HCT116 (cell line): Measurements from ENCODE around the gene CAMTA2. TPM values are rescaled to one million over a fixed set of nuclear protein-coding genes. Genes with fewer than 3 reads are reported as not detected.

ENCODE experiments used
- ATAC-seq: fragments of 200-7000 bp; cut with Tn5 transposase; 2 replicates; pipeline ENCODE4 v1.9.1; 2020; ENCODE audit warnings: mild to moderate bottlenecking, moderate library complexity
- BruUV-seq: library from RNA; stranded (reverse); fragments of 400-500 nt; replicated peaks from 2 replicates; lab custom pipeline; 2021; lab: Mats Ljungman, UMichigan
- CTCF ChIA-PET: fragments of 300-600 bp; sonication (Branson Sonifier 250); formaldehyde crosslinking; loops from one replicate; lab custom pipeline; 2021; ENCODE audit warnings: antibody characterized with exemption; lab: Charles Lee
- POLR2A ChIA-PET: fragments of 300-600, 350-600 bp; sonication (Branson Sonifier 250); formaldehyde crosslinking; loops from one replicate; lab custom pipeline; 2021; ENCODE audit warnings: antibody characterized with exemption; lab: Charles Lee
- RAD21 ChIA-PET, 2 experiments: fragments of 300-600 bp; sonication (Branson Sonifier 250); formaldehyde crosslinking; loops; one replicate each; lab custom pipeline; 2023; ENCODE audit warnings: low total read pairs in 2 of 2; ENCODE audit not compliant: uncharacterized antibody in 2 of 2, unreplicated experiment in 2 of 2, low non-redundant PET in 1 of 2; lab: Charles Lee
- DNase-seq: peaks from one replicate; pipeline ENCODE4 v3.0.0-alpha.2; 2010; ENCODE audit warnings: low read depth, low spot score
- H2AFZ ChIP-seq: fragments of 200-600 bp; shearing (Covaris generic), sonication (generic); 2 replicates; pipeline ENCODE4 v1.6.1; 2017; ENCODE audit warnings: low read depth, mixed run types, mixed read lengths, antibody characterized with exemption, low read length; ENCODE audit not compliant: poor library complexity, severe bottlenecking
- H3K27ac ChIP-seq: 2 replicates; pipeline ENCODE4 v1.5.1; 2012; ENCODE audit warnings: low read depth, low read length
- H3K27me3 ChIP-seq: fragments of 200-600 bp; sonication (generic); 2 replicates; pipeline ENCODE4 v1.6.1; 2016; ENCODE audit warnings: mixed run types, low read length, mixed read lengths; ENCODE audit not compliant: insufficient read depth
- H3K36me3 ChIP-seq, 2 experiments: fragments of 200-500 bp in 1 of 2; fragments of 200-600 bp in 1 of 2; sonication (Bioruptor generic) in 1 of 2; sonication (generic) in 1 of 2; 2 replicates each; pipeline versions ENCODE4 v1.5.1 to v1.6.1; 2014 to 2016; ENCODE audit warnings: low read length in 2 of 2, inconsistent platforms in 1 of 2, mixed read lengths in 1 of 2, mixed run types in 1 of 2; ENCODE audit not compliant: insufficient read depth in 2 of 2, control insufficient read depth in 1 of 2
- H3K4me1 ChIP-seq, 2 experiments: fragments of 200-600 bp in 1 of 2; sonication (generic) in 1 of 2; 2 replicates each; pipeline versions ENCODE4 v1.5.1 to v1.6.1; 2012 to 2017; ENCODE audit warnings: low read length in 2 of 2, inconsistent platforms in 1 of 2, mild to moderate bottlenecking in 1 of 2, mixed read lengths in 1 of 2, mixed run types in 1 of 2, moderate library complexity in 1 of 2; ENCODE audit not compliant: insufficient read depth in 2 of 2, control insufficient read depth in 1 of 2
- H3K4me2 ChIP-seq: fragments of 200-600 bp; sonication (generic); 2 replicates; pipeline ENCODE4 v1.6.1; 2017; ENCODE audit warnings: mixed run types, low read length, mixed read lengths
- H3K4me3 ChIP-seq, 2 experiments: fragments of 200-600 bp in 1 of 2; sonication (generic) in 1 of 2; replicated peaks in 1 of 2; 2 replicates each; pipeline ENCODE4 v1.5.1; 2011 to 2016; ENCODE audit warnings: low read length in 2 of 2, control low read depth in 1 of 2, low read depth in 1 of 2, mild to moderate bottlenecking in 1 of 2, mixed read lengths in 1 of 2, mixed run types in 1 of 2
- H3K79me2 ChIP-seq: fragments of 200-600 bp; sonication (generic); 2 replicates; pipeline ENCODE4 v1.6.1; 2017; ENCODE audit warnings: mild to moderate bottlenecking, mixed run types, low read length, moderate library complexity, mixed read lengths; ENCODE audit not compliant: insufficient read depth
- H3K9ac ChIP-seq: fragments of 200-600 bp; sonication (generic); 2 replicates; pipeline ENCODE4 v1.6.1; 2016; ENCODE audit warnings: low read length, mixed read lengths
- H3K9me2 ChIP-seq: fragments of 200-600 bp; sonication (generic), shearing (Covaris generic); 2 replicates; pipeline ENCODE4 v1.6.1; 2017; ENCODE audit warnings: mixed run types, mild to moderate bottlenecking, moderate library complexity; ENCODE audit not compliant: insufficient read depth
- H3K9me3 ChIP-seq, 2 experiments: fragments of 200-500 bp in 1 of 2; fragments of 200-600 bp in 1 of 2; sonication (Bioruptor generic) in 1 of 2; sonication (generic) in 1 of 2; 2 replicates each; pipeline ENCODE4 v1.6.1; 2014 to 2017; ENCODE audit warnings: low read length in 2 of 2, mixed read lengths in 2 of 2, inconsistent platforms in 1 of 2, low read depth in 1 of 2, mild to moderate bottlenecking in 1 of 2, mixed run types in 1 of 2, moderate library complexity in 1 of 2; ENCODE audit not compliant: control insufficient read depth in 1 of 2, insufficient read depth in 1 of 2
- H4K20me1 ChIP-seq: fragments of 200-600 bp; sonication (generic), shearing (Covaris generic); 2 replicates; pipeline ENCODE4 v1.6.1; 2017; ENCODE audit warnings: mixed run types, mild to moderate bottlenecking, moderate library complexity; ENCODE audit not compliant: insufficient read depth
- ELF1 ChIP-seq: IDR thresholded peaks from 2 replicates; pipeline ENCODE4 v1.6.1; 2012; ENCODE audit warnings: low read depth, borderline replicate concordance
- EZH2phosphoT487 ChIP-seq: fragments of 200-600 bp; IDR thresholded peaks from 2 replicates; pipeline ENCODE4 v1.6.1; 2018; ENCODE audit warnings: antibody characterized with exemption, borderline replicate concordance
- FOSL1 ChIP-seq: IDR thresholded peaks from 2 replicates; pipeline ENCODE4 v1.6.1; 2012; ENCODE audit warnings: low read depth
- JUND ChIP-seq: IDR thresholded peaks from 2 replicates; pipeline ENCODE4 v1.6.1; 2012
- POLR2AphosphoS5 ChIP-seq: IDR thresholded peaks from 2 replicates; pipeline ENCODE4 v1.6.1; 2011; ENCODE audit warnings: mild to moderate bottlenecking, low read depth, low read length, moderate library complexity
- SIN3A ChIP-seq: IDR thresholded peaks from 2 replicates; pipeline ENCODE4 v1.6.1; 2012; ENCODE audit warnings: low read depth
- SP1 ChIP-seq: IDR thresholded peaks from 2 replicates; pipeline ENCODE4 v1.6.1; 2012; ENCODE audit warnings: low read depth
- SRF ChIP-seq: IDR thresholded peaks from 2 replicates; pipeline ENCODE4 v1.6.1; 2012; ENCODE audit warnings: low read depth
- TCF7L2 ChIP-seq: IDR thresholded peaks from 2 replicates; pipeline ENCODE4 v1.7.0; 2011; ENCODE audit warnings: borderline replicate concordance, inconsistent platforms; ENCODE audit not compliant: insufficient read depth, insufficient read length; ENCODE audit errors: extremely low read depth
- YY1 ChIP-seq: IDR thresholded peaks from 2 replicates; pipeline ENCODE4 v1.6.1; 2011; ENCODE audit warnings: low read length, low read depth, moderate library complexity, mild to moderate bottlenecking; ENCODE audit not compliant: insufficient replicate concordance; ENCODE audit errors: extremely low read depth
- ZFX ChIP-seq: fragments of 450-650 bp; IDR thresholded peaks from 2 replicates; pipeline ENCODE4 v1.6.1; 2017
- ZNF274 ChIP-seq: fragments of 200-500 bp; sonication (Bioruptor generic); IDR thresholded peaks from 2 replicates; pipeline ENCODE4 v1.6.1; 2014; ENCODE audit warnings: mild to moderate bottlenecking, low read depth, low read length, inconsistent platforms
- intact Hi-C: fragments of 100-400 bp; cut with micrococcal nuclease; formaldehyde crosslinking; loops from 2 replicates; pipeline ENCODE4 v1.10.0; 2022
- microRNA-seq: library from miRNA; unstranded; fragments of <30 nt; microRNA quantifications from one replicate; pipeline ENCODE4, GENCODE V29; 2016; ENCODE audit warnings: borderline number of aligned reads
- total RNA-seq: library from RNA; stranded (reverse); gene quantifications from one replicate; pipeline ENCODE4 v1.2.1, GENCODE V29; 2021; ENCODE audit not compliant: unreplicated experiment
- TF ChIP-seq, protein P1 (sequence below): IDR thresholded peaks from 2 replicates; pipeline ENCODE4 v1.6.1; 2012
- TF ChIP-seq, protein P2 (sequence below): IDR thresholded peaks from 2 replicates; pipeline ENCODE4 v1.6.1; 2011; ENCODE audit warnings: mild to moderate bottlenecking, low read length, moderate library complexity; ENCODE audit not compliant: insufficient replicate concordance; ENCODE audit errors: extremely low read depth

CAMTA2 gene
- total RNA-seq, 1 experiment from 2014 or later: 37.8 TPM

DNA sequence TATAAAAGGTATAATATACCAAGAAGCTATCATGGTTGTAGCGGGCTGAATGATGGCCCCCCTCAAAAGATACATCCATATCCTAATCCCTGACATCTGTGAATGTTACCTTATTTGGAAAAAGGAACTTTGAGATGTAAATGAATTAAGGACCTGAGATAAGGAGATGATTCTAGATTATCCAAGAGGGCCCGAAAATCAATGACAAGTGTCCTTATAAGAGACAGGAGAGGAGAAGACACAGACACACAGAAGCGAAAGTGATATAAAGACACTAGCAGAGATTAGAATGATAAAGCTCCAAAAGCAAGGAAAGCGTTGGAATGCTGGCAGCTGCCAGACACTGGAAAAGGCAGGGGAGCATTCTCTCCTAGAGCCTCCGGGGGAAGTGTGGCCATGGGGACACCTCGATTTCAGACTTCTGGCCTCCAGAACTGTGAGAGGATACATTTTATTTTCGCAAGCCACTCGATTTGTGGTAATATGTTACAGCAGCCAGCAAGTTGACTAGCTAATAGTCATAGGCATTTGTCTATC, 67.9 kb downstream of the CAMTA2 start:
- Histone ChIP-seq H3K9me3 (no peaks in the 10 kb centered on the region), H4K20me1 (no peaks in the 10 kb centered on the region), H3K4me2 (no peak overlapping the region), H3K79me2 (no peaks in the 10 kb centered on the region), H2AFZ (no peak overlapping the region), H3K4me3 (no peak overlapping the region), H3K9me2 (no peaks in the 10 kb centered on the region), H3K9ac (no peak overlapping the region), H3K4me1 (no peaks in the 10 kb centered on the region), H3K27me3 (no peaks in the 10 kb centered on the region), H3K27ac (no peak overlapping the region), H3K36me3 (no peaks in the 10 kb centered on the region)
- ChIA-PET POLR2A (interaction anchor here (1.1 kb wide), 1 partner anchor 20 kb away, joined by 3 read pairs; the partner anchor contains the start of gene SLC25A11), CTCF (no interaction called here), RAD21 (no interaction called here)
- intact Hi-C loops: loop anchor here (2.0 kb wide), 1 partner anchor 15 kb away; no protein-coding TSS in a partner anchor
- BruUV-seq: no TSS peak
- DNase-seq (no peak), ATAC-seq (no peak)
- TF ChIP-seq POLR2AphosphoS5 (no peak), SRF (no peak), JUND (no peak), SIN3A (no peak), YY1 (no peak), TCF7L2 (no peak), ZNF274 (no peak), ZFX (no peak), EZH2phosphoT487 (no peak), FOSL1 (no peak), ELF1 (no peak), SP1 (no peak)
- TF ChIP-seq, protein P1, sequence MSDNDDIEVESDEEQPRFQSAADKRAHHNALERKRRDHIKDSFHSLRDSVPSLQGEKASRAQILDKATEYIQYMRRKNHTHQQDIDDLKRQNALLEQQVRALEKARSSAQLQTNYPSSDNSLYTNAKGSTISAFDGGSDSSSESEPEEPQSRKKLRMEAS: no peak
- TF ChIP-seq, protein P2, sequence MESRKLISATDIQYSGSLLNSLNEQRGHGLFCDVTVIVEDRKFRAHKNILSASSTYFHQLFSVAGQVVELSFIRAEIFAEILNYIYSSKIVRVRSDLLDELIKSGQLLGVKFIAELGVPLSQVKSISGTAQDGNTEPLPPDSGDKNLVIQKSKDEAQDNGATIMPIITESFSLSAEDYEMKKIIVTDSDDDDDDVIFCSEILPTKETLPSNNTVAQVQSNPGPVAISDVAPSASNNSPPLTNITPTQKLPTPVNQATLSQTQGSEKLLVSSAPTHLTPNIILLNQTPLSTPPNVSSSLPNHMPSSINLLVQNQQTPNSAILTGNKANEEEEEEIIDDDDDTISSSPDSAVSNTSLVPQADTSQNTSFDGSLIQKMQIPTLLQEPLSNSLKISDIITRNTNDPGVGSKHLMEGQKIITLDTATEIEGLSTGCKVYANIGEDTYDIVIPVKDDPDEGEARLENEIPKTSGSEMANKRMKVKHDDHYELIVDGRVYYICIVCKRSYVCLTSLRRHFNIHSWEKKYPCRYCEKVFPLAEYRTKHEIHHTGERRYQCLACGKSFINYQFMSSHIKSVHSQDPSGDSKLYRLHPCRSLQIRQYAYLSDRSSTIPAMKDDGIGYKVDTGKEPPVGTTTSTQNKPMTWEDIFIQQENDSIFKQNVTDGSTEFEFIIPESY: no peak

Small RNA genes within 50 kb of the gene (microRNA-seq; reads per million reads assigned to microRNA genes)
- not detected for gene MIR6864
- gene MIR6865: not detected

Other genes starting within 250 kb of the CAMTA2 start
- gene ZMYND15, start 247.8 kb downstream of the CAMTA2 start, total RNA-seq: 2.8 TPM
- 44.8 TPM for gene CXCL16, start 247.7 kb downstream of the CAMTA2 start, total RNA-seq
- gene TM4SF5, start 215.8 kb downstream of the CAMTA2 start, total RNA-seq: not detected
- gene VMO1, start 201.3 kb downstream of the CAMTA2 start, total RNA-seq: 0.76 TPM
- gene GLTPD2, start 198.7 kb downstream of the CAMTA2 start, total RNA-seq: not detected
- gene PSMB6, start 191.5 kb downstream of the CAMTA2 start, total RNA-seq: 221 TPM
- gene PLD2, start 180.5 kb downstream of the CAMTA2 start, total RNA-seq: 47.7 TPM
- gene MINK1, start 154.3 kb downstream of the CAMTA2 start, total RNA-seq: 85.2 TPM
- gene C17orf107, start 88.1 kb downstream of the CAMTA2 start, total RNA-seq: 1.7 TPM
- 0.30 TPM for gene CHRNE, start 84.6 kb downstream of the CAMTA2 start, total RNA-seq
- gene GP1BA, start 55.4 kb downstream of the CAMTA2 start, total RNA-seq: not detected
- gene SLC25A11, start 47.6 kb downstream of the CAMTA2 start, total RNA-seq: 75.1 TPM
- gene RNF167, start 47.4 kb downstream of the CAMTA2 start, total RNA-seq: 105 TPM
- gene PFN1, start 39.1 kb downstream of the CAMTA2 start, total RNA-seq: 1,213 TPM
- gene ENO3, start 36.6 kb downstream of the CAMTA2 start, total RNA-seq: 24.6 TPM
- 49.9 TPM for gene SPAG7, start 19.9 kb downstream of the CAMTA2 start, total RNA-seq
- 0.74 TPM for gene INCA1, start 9.8 kb upstream of the CAMTA2 start, total RNA-seq
- 121 TPM for gene KIF1C, start 10.3 kb upstream of the CAMTA2 start, total RNA-seq
- gene SLC52A1, start 47.8 kb upstream of the CAMTA2 start, total RNA-seq: not detected
- 0.05 TPM for gene ZFP3, start 90.8 kb upstream of the CAMTA2 start, total RNA-seq
- gene ZNF232, start 124.2 kb upstream of the CAMTA2 start, total RNA-seq: 11.1 TPM
- gene USP6, start 128.4 kb upstream of the CAMTA2 start, total RNA-seq: 0.10 TPM
- gene ZNF594, start 204.2 kb upstream of the CAMTA2 start, total RNA-seq: 8.3 TPM
- not detected for gene SCIMP, start 247.2 kb upstream of the CAMTA2 start, total RNA-seq